Measurements from ENCODE around the gene DPH7.

DNA sequence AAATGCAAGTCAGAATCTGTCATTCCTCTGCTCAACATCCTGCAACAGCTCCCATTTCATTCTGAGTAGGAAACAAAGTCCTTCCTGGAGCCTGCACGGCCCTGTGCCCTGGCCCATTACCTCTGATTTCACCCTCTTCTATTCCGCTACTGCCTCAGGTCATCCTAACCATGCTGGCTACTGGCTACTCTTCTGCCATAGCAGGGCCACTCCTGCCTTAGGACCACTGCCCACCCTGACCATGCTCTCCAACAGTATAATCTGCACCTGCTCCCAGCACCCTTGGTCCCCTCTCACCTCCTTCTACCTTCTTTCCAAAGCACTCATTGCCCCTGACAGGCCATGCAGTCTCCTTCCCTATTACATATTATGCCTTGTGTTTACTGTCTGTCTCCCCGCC, 8.2 kb downstream of the DPH7 start:
- TF ChIP-seq POLR2AphosphoS5 (IDR thresholded peaks at IDR 0.05; ENCODE audit: low read depth, low read length) (no peak), POLR2A (IDR thresholded peaks at IDR 0.05; ENCODE audit: low read depth, low read length) (no peak), PAX5 (IDR thresholded peaks at IDR 0.05; ENCODE audit: insufficient read depth, low read length, severe bottlenecking) (no peak), SPI1 (IDR thresholded peaks at IDR 0.05; ENCODE audit: low read depth, low read length) (no peak), TAF1 (IDR thresholded peaks at IDR 0.05; ENCODE audit: low read depth, low read length) (no peak)
